Umbilical cord (tissue), 2 donors: Measurements from ENCODE around the gene SUCLG2. TPM values are rescaled to one million over a fixed set of nuclear protein-coding genes. Genes with fewer than 3 reads are reported as not detected.
"Not testable (repeated sequence)": the region's sequence is repeated elsewhere in the genome, so short reads cannot be mapped to it uniquely, and the experiment has no call there.

ENCODE experiments used
- DNase-seq: peaks from one replicate; pipeline ENCODE4 v3.0.0-alpha.2; 2015; ENCODE audit warnings: low spot score
- total RNA-seq: library from RNA; depleted of rRNA; stranded (reverse); fragments of >200 nt; gene quantifications from one replicate; pipeline ENCODE4 v1.2.3, GENCODE V29; 2014; ENCODE audit warnings: low replicate concordance; ENCODE audit not compliant: insufficient read depth

Gene SUCLG2
- total RNA-seq, 1 donor from 2014 or later: 70.1 TPM

DNA sequence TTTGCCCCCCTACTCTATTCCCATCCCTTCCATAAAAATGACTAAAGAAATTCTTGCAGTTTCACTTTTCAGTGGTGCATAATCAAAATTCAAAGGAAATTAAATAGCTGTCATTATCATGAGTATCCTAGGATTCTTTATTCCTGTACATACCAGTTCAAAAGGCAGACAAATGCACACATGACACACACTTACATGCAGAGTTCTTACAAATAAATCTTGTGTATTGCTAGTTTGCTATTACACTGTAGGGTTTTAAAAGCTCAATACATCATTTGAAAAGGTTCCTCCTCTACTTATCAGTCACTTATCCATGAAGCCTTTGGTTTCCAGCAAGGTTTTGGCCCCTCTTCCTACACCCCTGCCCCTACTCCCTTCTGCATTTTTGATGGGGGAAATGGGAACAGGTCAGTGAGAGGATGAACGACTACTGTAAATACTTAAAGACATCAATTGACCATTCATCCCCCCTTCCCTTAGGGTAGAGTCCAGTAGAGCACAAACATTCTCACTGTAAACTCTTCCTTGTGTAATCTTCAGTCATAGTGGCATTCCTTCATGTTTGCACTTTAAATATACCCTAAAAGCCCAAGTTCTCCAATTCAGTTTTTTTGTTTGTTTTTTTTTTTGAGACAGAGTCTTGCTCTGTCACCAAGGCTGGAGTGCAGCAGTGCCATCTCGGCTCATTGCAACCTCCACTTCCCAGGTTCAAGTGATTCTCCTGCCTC is 92.6 kb downstream of the SUCLG2 start:
- DNase-seq: no peak

- no peak for DNase-seq
These were observed 93.1 kb downstream of the SUCLG2 start for GRCh38 chr3:67561266-67561665.

DNA sequence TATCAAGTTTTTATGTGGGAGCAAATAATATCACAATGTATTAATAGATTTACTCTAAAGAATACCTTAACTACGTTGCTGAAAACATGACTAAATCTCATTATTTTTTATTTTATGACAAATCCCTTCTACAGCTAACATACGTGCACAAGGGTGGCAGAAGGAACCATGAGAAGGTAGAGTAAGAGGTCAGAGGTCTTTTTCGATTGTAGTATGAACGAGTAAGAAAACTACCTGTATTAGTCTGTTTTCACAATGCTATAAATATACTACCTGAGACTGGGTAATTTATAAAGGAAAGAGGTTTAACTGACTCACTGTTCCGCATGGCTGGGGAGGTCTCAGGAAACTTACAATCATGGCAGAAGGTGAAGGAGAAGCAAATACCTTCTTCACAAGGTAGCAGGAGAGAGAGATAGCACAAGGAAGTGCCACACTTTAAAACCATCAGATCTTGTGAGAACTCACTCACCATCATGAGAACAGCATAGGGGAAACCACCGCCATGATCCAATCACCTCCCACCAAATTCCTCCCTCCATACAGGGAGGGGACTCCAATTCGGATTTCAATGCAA is 95.3 kb downstream of the SUCLG2 start:
- DNase-seq: no peak

DNA sequence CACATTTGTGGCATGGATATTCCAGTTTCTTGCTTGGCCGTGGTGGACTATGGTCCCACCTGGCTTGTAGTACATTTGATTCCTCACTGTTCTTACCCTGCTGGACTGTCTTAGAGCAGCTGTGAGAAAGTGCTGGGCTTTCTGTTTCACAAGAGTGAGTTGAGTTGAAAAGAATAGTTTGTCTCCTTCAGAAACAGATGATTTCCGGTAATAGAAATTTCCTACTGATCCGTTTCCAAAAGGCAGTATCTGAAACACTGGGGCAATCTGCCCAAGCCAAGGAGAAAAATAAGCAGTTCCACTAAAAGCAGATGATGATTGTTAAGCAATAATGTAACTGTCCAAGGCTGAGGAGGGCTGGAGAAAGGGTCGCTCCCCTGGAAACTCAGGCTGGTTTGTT is 96.0 kb downstream of the SUCLG2 start:
- no peak for DNase-seq

- no peak for DNase-seq
These were observed 96.5 kb downstream of the SUCLG2 start for GRCh38 chr3:67557848-67558355.

GRCh38 chr3:67551361-67552016 is 102.9 kb downstream of the SUCLG2 start:
- DNase-seq: no peak

- DNase-seq: no peak
These were observed 103.9 kb downstream of the SUCLG2 start for GRCh38 chr3:67550541-67550940.

GRCh38 chr3:67542502-67543250 is 111.7 kb downstream of the SUCLG2 start:
- not testable (repeated sequence) for DNase-seq

GRCh38 chr3:67540198-67540894 is 114.1 kb downstream of the SUCLG2 start:
- no peak for DNase-seq

DNA sequence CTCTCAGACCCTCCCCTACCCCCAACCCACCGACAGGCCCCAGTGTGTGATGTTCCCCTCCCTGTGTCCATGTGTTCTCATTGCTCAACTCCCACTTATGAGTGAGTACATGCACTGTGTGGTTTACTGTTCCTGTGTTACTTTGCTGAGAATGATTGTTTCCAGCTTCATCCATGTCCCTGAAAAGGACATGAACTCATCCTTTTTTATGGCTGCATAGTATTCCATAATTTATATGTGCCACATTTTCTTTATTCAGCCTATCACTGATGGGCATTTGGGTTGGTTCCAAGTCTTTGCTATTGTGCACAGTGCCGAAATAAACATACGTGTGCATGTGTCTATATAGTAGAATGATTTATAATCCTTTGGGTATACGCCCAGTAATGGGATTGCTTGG is 117.2 kb downstream of the SUCLG2 start:
- not testable (repeated sequence) for DNase-seq

DNA sequence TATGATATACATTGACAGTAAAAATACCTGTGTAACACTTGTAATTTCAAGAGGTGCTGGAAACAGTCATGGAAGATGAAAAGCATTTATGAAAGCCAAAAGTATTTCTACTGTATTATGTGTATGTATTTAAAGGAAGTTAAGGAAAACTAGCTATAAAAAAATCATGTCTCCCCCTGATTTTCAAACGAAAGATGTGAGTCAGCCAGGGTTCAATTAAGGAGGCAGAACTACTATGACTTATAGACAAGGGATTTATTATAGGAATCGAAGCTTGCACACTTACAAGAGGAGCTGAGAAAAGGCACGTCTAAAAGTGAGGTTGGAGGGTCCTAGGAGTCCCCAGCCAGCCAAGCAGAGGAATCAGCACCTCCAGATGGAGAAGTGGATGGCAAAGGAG is 119.4 kb downstream of the SUCLG2 start:
- no peak for DNase-seq

- DNase-seq: no peak
These were observed 119.8 kb downstream of the SUCLG2 start for GRCh38 chr3:67534594-67534993.

GRCh38 chr3:67531181-67532101 is 123.0 kb downstream of the SUCLG2 start:
- no peak for DNase-seq

DNA sequence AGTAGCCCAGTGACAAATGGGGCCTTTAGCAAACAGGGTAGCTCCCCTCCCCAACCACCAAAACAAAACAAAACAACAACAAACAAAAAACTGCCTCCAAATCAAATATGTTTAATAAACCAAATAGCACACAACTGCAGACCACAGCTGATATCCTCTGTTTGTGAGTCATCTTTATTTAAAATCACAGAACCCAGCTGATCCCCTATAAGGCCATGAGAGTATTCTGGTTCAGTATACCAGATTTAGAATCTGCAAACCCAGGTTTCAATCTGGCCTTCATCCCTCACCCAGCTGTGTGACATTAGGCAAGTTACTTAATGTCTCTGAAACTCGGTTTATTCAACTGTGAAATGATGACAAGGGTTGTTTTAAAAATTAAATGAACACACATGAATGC is 124.5 kb downstream of the SUCLG2 start:
- DNase-seq: peak; percentile 17

DNA sequence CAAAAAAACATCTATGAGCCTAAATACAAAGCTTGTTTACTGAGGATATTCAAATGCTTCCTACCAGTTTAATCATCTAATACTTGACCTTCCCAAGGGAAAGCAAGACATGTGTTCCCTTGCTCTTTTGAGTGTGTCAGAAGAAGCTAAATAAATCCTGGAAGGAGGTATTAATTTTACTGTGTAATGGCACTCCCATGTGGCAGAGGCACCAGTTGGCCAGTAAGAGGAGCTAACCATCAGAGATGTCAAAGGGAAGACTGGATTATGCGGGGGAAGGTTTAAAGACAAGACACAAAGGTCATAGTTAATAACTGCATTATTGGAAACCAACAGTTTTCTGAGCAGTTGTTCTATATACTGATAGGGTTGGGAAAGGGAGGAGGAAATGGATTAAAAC is 125.1 kb downstream of the SUCLG2 start:
- no peak for DNase-seq

DNA sequence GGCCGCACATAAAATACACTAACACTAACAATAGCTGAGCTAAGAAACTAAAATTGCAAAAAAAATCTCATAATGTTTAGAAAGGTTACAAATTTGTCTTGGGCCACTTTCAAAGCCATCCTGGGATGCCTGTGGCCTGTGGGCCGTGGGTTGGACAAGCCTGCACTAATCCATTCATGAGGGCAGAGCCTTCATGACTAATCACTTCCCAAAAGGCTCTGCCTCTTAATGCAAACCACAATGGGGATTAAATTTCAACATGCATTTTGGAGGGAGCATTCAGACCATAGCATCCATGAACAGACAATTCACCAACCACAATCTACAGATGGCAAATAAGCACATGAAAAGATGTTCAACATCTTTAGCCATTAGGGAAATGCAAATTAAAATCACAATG is 128.2 kb downstream of the SUCLG2 start:
- no peak for DNase-seq

- no peak for DNase-seq
These were observed 130.4 kb downstream of the SUCLG2 start for GRCh38 chr3:67524046-67524445.

DNA sequence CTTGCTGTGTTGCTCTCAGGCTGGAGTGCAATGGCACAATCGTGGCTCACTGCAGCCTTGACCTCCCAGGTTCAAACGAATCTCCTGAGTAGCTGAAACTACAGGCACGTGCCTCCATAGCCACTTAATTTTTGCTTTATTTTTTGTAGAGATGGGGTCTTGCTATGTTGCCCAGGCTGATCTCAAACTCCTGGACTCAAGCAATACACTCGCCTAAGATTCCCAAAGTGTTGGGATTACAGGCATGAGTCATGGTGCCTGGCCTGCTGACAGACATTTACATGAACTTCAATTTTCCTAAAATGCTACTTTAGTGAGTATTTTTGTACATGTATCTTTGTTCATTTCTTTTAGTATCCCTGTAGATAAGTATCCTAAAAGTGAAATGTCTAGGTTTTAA is 132.3 kb downstream of the SUCLG2 start:
- no peak for DNase-seq

DNA sequence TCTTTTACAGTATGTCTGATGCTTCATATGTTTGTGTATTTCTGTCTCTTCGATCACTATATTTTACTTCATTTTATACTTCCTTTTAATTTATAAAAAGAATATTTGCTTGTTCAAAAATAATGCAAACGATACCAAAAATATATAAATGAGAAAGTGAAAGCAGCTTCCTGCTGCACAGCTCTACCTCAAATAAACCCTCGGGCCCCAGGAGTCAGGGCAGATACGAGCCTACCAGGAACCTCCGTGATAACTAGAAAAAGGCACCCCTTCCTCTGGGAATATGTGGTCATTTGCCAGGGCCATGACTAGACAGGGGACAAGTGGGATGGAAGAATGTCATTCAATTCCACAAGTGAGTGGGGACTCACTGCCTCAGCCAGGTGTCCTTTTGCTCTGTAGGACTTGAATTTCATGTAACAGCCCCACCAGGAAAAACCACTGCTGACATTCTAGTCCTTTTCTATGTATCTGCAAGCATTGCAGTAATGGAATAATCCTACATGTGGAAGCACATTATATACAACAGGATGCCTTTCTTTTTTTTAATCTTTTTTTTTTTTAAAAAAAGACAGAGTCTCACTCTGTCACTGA is 133.3 kb downstream of the SUCLG2 start:
- no peak for DNase-seq

DNA sequence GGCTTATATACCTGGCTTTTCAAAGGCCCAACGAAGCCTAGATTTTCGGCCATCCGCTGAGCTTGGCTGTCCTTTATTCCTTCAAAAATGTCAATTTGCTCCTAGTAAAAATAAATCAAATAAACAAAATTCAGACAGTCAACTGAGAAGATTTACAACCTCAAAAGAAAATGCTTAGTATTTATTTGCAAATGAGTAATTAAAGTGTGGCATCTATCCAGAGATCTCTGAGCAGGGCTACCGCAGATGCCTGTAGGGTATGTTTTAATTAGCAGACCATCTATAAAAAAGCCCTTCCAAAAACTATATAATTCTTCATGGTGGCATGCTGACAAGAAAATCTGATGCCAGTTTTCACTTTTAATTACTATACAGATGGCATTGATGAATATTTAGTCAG is 136.2 kb downstream of the SUCLG2 start:
- DNase-seq: no peak
